GM23338 (cell line): Measurements from ENCODE around the gene AGAP2.

ENCODE experiments used
- CREB1 ChIP-seq: fragments of 250-450 bp; sonication (Bioruptor Pico); IDR thresholded peaks from 2 replicates; pipeline ENCODE4 v1.5.0; 2020; ENCODE audit warnings: low read depth, mild to moderate bottlenecking, moderate library complexity
- CTCF ChIP-seq, 2 experiments: fragments of 200-600 bp in 1 of 2; sonication (generic) in 1 of 2; conservative IDR thresholded peaks; 2 replicates each; pipeline versions ENCODE4 v1.5.1 to v1.6.1; 2016 to 2017; ENCODE audit warnings: antibody characterized with exemption in 2 of 2, low read depth in 2 of 2, mild to moderate bottlenecking in 2 of 2, moderate library complexity in 1 of 2
- ETS1 ChIP-seq: IDR thresholded peaks from 2 replicates; pipeline ENCODE4 v1.6.1; 2016; ENCODE audit warnings: antibody characterized with exemption
- EZH2 ChIP-seq: fragments of 200-600 bp; sonication (generic); IDR thresholded peaks from one replicate; pipeline ENCODE4 v1.8.0; 2017; ENCODE audit warnings: antibody characterized with exemption, mild to moderate bottlenecking, low read depth; ENCODE audit not compliant: unreplicated experiment
- EZH2phosphoT487 ChIP-seq: fragments of 200-600 bp; sonication (generic); IDR thresholded peaks from one replicate; pipeline ENCODE4 v1.8.1; 2018; ENCODE audit warnings: antibody characterized with exemption; ENCODE audit not compliant: unreplicated experiment
- JUNB ChIP-seq: IDR thresholded peaks from one replicate; pipeline ENCODE4 v1.6.1; 2016; ENCODE audit warnings: antibody characterized with exemption; ENCODE audit not compliant: unreplicated experiment
- NANOG ChIP-seq: IDR thresholded peaks from 2 replicates; pipeline ENCODE4 v1.6.1; 2016; ENCODE audit warnings: antibody characterized with exemption, borderline replicate concordance
- POLR2AphosphoS5 ChIP-seq: IDR thresholded peaks from 2 replicates; pipeline ENCODE4 v1.6.1; 2016; ENCODE audit warnings: antibody characterized with exemption, low read depth
- REST ChIP-seq: IDR thresholded peaks from one replicate; pipeline ENCODE4 v1.6.1; 2018; ENCODE audit warnings: antibody characterized with exemption; ENCODE audit not compliant: unreplicated experiment
- STAT1 ChIP-seq: IDR thresholded peaks from one replicate; pipeline ENCODE4 v1.6.1; 2016; ENCODE audit warnings: antibody characterized with exemption; ENCODE audit not compliant: unreplicated experiment

- TF ChIP-seq CTCF (conservative IDR thresholded peaks at IDR 0.05; ENCODE audit: low read depth in 2 of 2): no peak
- TF ChIP-seq POLR2AphosphoS5: no peak
- TF ChIP-seq EZH2: no peak
- TF ChIP-seq STAT1: no peak
- TF ChIP-seq CREB1 (CRISPR knock-in tag): no peak
- TF ChIP-seq REST: no peak
- no peak for TF ChIP-seq EZH2phosphoT487
- no peak for TF ChIP-seq ETS1
- TF ChIP-seq NANOG: no peak
- TF ChIP-seq JUNB: no peak
Observed at GRCh38 chr12:57733928-57734327, 4.6 kb downstream of the AGAP2 start.
